Suprapubic skin (tissue), 4 donors: Measurements from ENCODE around the gene IPO5.

Experiments
- CTCF ChIP-seq, 2 donors: fragments of 200-600 bp in 1 of 2; fragments of 450-650 bp in 1 of 2; sonication (generic) in 1 of 2; IDR thresholded peaks; one replicate each; pipeline ENCODE4 v1.5.1; 2016 to 2019; ENCODE audit warnings: antibody characterized with exemption in 2 of 2, mild to moderate bottlenecking in 1 of 2, moderate library complexity in 1 of 2
- EP300 ChIP-seq: sonication (generic); formaldehyde crosslinking; IDR thresholded peaks from one replicate; pipeline ENCODE4 v1.6.1; 2017; ENCODE audit warnings: antibody characterized with exemption
- POLR2A ChIP-seq, 2 donors: fragments of 450-650 bp; IDR thresholded peaks; one replicate each; pipeline ENCODE4 v1.6.1; 2017; ENCODE audit warnings: antibody characterized with exemption in 2 of 2, mild to moderate bottlenecking in 2 of 2, moderate library complexity in 2 of 2
- POLR2AphosphoS5 ChIP-seq, 3 donors: sonication (generic); formaldehyde crosslinking; IDR thresholded peaks; one replicate each; pipeline ENCODE4 v1.6.1; 2017; ENCODE audit warnings: antibody characterized with exemption in 3 of 3

DNA sequence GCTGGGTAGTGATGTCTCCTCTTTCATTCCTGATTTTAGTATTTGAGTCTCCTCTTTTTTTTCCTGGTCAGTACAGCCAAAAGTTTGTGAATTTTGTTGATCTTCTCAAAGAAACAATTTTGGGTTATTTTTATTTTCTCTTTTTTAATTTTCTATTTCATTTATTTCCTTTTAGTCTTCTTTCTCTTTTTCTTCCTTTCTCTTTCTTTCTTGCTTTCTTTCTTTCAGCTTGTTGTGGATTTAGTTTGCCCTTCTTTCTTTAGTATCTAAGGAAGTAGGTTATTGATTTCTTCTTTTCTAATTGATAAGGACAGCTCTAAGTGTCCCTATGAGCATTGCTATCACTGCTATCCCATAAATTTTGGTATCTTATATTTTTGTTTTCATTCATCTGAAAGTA lies 13.8 kb downstream of the IPO5 start:
- TF ChIP-seq CTCF (IDR thresholded peaks at IDR 0.05) (no peak), POLR2A (IDR thresholded peaks at IDR 0.05) (no peak), EP300 (no peak), POLR2AphosphoS5 (IDR thresholded peaks at IDR 0.05) (no peak)
